ENCODE results near the gene GRIN3B.
A peak's percentile ranks its signal among the peaks of the same experiment; 100 is the strongest.

GRIN3B gene

DNA sequence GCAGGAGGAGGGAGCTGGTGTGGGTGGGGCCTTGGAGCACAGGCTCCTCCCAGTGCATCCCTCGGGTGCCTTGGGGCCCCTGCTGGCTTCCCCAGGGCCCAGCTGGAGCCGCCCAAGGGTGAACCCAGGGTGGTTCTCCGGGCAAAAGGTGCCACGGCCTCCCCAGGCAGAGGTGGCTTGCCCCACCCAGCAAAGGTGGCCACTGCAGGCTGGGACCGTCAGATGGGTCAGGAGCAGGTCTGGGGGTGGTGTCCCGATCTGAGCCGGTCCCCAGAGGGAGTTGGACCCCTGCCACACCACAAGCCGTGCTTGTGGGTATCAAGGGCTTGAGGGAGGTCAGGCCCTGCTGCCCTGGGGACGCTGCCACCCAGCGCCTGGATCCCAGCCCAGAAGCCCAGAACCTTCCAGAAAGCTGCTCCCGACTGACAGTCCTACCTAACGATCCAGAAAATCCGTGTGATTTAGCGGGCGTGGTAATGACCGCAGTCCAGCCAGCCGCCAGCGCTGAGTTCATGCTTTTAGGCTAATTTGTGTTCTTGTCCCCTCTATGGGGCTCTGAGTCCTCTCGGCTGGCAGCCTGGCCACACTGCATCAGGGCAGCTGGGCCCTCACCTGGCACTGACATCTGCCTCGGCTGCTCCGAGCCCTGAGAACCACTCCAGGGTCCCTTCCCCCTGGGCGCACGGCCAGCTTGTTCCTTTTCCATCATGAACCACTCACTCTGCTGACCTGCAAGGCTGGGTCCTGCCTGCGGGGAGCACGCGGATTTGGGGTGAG, 5.0 kb upstream of the GRIN3B start:
- no peak overlapping the region for H3K4me3 ChIP-seq (ENCODE audit: low read length)
- DNase-seq (ENCODE audit: low read depth), result no peak
- TF ChIP-seq, protein P1, sequence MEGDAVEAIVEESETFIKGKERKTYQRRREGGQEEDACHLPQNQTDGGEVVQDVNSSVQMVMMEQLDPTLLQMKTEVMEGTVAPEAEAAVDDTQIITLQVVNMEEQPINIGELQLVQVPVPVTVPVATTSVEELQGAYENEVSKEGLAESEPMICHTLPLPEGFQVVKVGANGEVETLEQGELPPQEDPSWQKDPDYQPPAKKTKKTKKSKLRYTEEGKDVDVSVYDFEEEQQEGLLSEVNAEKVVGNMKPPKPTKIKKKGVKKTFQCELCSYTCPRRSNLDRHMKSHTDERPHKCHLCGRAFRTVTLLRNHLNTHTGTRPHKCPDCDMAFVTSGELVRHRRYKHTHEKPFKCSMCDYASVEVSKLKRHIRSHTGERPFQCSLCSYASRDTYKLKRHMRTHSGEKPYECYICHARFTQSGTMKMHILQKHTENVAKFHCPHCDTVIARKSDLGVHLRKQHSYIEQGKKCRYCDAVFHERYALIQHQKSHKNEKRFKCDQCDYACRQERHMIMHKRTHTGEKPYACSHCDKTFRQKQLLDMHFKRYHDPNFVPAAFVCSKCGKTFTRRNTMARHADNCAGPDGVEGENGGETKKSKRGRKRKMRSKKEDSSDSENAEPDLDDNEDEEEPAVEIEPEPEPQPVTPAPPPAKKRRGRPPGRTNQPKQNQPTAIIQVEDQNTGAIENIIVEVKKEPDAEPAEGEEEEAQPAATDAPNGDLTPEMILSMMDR (IDR thresholded peaks at IDR 0.05; ENCODE audit: insufficient read depth, low read depth, low read length, missing control alignments), result no peak

DNA sequence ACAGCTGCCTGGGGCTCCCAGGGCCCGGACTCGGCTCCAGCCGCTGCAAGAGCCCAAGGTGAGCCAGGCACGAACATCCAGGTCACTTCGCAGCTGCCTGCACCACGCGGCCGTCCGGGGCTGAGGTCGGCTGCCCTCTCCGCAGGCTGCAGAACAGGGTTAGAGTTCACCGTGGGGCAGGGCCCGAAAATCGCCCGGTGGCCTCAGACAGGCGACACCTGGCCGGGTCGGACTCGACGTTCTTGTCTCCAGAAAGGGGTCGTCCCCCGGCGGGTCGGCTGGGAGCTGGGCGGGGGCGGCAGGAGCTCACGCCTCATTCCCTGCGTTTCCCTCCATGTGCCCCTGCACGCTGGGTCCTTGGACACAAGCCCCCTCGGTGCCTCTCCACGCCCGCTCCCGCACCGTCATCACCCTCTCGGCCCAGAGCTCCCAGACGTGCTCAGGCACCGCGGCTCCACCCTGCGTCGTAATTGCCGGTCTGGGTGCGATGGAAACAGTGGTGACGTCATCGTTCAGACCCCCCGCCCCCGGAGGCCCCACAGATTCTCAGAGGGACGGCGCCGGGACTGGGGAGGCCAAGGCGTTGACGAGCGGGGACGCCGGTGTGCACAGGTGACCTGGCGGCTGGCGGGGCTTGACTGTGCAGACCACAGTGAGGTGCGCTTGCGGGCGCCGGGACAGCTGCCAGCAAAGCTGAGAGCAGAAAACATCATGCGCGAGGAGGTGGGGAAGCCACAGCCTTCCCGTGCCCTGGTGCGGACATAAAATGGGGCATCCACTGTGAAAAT, 4.0 kb upstream of the GRIN3B start:
- H3K4me3 ChIP-seq (ENCODE audit: low read length), result peak overlapping the region; percentile 21
- TF ChIP-seq, protein P1 (IDR thresholded peaks at IDR 0.05; ENCODE audit: insufficient read depth, low read depth, low read length, missing control alignments), result no peak

DNA sequence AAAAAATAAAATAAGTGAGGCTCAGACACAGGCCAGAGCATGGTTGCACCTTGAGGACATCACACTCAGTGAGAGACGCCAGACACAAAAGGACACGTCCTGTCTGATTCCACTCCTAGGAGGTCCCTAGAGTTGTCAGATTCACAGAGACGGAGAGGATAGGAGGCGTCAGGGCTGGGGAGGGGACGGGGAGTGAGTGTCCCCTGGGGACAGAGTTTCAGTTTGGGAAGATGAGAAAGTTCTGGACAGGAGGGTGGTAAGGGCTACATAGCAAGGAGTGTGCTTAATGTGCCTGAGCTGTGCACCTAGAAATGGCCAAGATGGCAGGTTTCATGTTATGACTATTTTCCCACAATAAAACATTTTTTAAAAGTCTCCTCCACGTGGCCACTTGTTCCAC, 2.2 kb upstream of the GRIN3B start:
- no peak overlapping the region for H3K4me3 ChIP-seq (ENCODE audit: low read length)
- no peak for DNase-seq (ENCODE audit: low read depth)

More for the DNA sequence above, 4.0 kb upstream of the GRIN3B start:
- DNase-seq (ENCODE audit: low read depth), result peak; percentile 79

DNA sequence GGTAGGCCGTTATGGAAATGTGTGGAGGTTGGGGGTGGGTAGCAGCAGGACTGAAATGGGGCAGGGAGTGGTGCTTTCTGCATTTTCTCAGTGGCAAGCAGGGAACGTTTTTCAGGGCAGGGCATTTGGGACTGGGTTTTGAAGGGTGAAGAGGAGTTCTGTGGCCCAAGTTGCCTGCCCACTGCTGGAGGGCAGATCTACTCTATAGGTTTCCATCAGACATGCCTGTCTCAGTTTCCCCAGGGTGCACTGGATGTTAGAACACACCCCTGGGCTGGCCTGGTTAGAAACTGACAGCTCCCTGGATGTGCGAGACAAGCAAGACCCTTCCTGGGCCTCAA, 870 bp upstream of the GRIN3B start:
- no peak for DNase-seq (ENCODE audit: low read depth)
- H3K4me3 ChIP-seq (ENCODE audit: low read length), result no peak overlapping the region
- TF ChIP-seq, protein P1 (IDR thresholded peaks at IDR 0.05; ENCODE audit: insufficient read depth, low read depth, low read length, missing control alignments), result no peak

More for the DNA sequence above, 2.2 kb upstream of the GRIN3B start:
- TF ChIP-seq, protein P1 (IDR thresholded peaks at IDR 0.05; ENCODE audit: insufficient read depth, low read depth, low read length, missing control alignments), result no peak

DNA sequence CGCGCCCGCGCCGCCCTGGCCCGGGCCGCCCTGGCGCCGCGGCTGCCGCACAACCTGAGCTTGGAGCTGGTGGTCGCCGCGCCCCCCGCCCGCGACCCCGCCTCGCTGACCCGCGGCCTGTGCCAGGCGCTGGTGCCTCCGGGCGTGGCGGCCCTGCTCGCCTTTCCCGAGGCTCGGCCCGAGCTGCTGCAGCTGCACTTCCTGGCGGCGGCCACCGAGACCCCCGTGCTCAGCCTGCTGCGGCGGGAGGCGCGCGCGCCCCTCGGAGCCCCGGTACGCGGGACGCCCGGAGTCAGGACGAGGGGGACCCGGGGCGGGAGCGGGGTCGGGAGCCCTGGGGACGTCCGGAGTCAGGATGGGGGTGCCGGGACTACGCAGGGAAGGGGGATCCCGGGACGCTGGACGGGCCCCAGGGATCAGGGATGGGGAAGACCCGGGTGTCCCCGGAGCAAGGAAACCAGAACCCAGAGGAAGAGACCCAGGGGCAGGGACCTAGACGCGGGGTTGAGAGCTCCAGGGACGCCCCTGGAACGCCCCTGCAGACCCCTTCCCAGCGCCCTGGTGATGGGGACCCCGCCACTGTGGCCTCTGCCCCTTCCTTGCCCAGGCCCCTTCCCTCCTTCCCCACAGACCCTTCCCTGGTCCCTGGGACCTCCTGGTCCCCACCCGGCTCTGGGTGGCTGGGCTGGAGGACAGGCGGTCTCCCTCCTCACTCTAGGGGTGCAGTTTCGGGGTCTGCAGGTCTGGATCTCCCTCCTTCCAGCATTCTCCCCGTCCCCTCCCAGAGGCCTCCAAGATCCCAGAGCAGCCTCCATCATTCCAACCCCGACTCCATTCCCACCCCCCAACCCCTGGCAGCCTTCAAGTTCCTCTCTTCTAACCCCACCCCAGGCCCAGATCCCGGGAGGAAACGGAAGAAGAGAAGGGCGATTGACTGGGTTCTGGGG, 645 bp downstream of the GRIN3B start:
- TF ChIP-seq, protein P1 (IDR thresholded peaks at IDR 0.05; ENCODE audit: insufficient read depth, low read depth, low read length, missing control alignments), result no peak
- no peak for DNase-seq (ENCODE audit: low read depth)
- H3K4me3 ChIP-seq (ENCODE audit: low read length), result no peak overlapping the region

DNA sequence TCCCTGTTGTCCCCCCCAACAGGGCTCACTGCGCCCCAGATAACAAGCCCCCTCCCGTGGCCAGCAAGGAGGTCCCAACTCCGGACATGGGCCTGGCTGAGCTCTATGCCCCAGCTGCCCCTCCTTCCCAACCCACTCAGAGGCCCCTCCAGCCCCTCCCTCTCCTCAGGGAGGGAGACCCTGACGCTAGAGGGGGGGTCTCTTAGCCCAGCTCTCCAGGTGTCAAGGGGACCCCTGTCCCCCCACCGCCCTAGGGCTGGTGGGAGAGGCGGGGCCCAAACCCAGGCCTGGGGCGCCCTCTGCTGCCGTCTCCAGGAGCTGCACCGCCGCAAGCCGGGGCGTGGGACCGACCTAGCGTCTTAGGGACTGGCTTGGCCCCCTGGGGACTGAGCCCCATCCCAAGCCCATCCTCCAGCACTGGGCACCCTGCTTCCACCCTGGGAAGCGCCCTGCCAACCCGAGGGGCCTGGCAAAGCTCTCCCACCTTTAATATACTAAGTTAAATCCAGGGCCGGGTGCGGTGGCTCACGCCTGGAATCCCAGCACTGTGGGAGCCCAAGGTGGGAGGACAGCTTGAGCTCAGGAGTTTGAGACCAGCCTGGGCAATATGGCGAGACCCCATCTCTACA, 1.4 kb downstream of the GRIN3B start:
- TF ChIP-seq, protein P1 (IDR thresholded peaks at IDR 0.05; ENCODE audit: insufficient read depth, low read depth, low read length, missing control alignments), result peak; percentile 80
- H3K4me3 ChIP-seq (ENCODE audit: low read length), result no peak overlapping the region
- peak; percentile 42 for DNase-seq (ENCODE audit: low read depth)
